Heart left ventricle (tissue), 16 donors: Measurements from ENCODE around the gene MPHOSPH10. TPM values are rescaled to one million over a fixed set of nuclear protein-coding genes. Genes with fewer than 3 reads are reported as not detected.
"Not testable (repeated sequence)": the region's sequence is repeated elsewhere in the genome, so short reads cannot be mapped to it uniquely, and the experiment has no call there.

ENCODE experiments used
- ATAC-seq, 4 donors: fragments of 200-7000 bp; cut with Tn5 transposase; one replicate each; pipeline ENCODE4 v1.9.1; 2020 to 2022; ENCODE audit warnings: moderate library complexity in 4 of 4, mild to moderate bottlenecking in 3 of 4, moderate number of reproducible peaks in 1 of 4
- DNase-seq, 5 donors: peaks; one replicate each; pipeline ENCODE4 v3.0.0-alpha.2; 2020
- H3K27ac ChIP-seq, 12 donors: fragments of 200-600 bp; sonication (generic) in 4 of 12; one replicate each; pipeline versions ENCODE4 v1.5.0 to v1.8.0; 2016 to 2022; ENCODE audit warnings: mild to moderate bottlenecking in 2 of 12
- H3K27me3 ChIP-seq, 9 donors: fragments of 200-600 bp; sonication (generic) in 2 of 9; one replicate each; pipeline versions ENCODE4 v1.5.1 to v1.8.0; 2016 to 2022; ENCODE audit warnings: mild to moderate bottlenecking in 3 of 9
- H3K36me3 ChIP-seq, 9 donors: fragments of 200-600 bp; sonication (generic) in 2 of 9; one replicate each; pipeline versions ENCODE4 v1.5.0 to v1.8.0; 2018 to 2022; ENCODE audit warnings: mild to moderate bottlenecking in 2 of 9
- H3K4me1 ChIP-seq, 12 donors: fragments of 200-600 bp; sonication (generic) in 4 of 12; one replicate each; pipeline versions ENCODE4 v1.5.0 to v1.8.0; 2016 to 2022; ENCODE audit warnings: mild to moderate bottlenecking in 3 of 12
- H3K4me3 ChIP-seq, 12 donors: fragments of 200-600 bp; sonication (generic) in 4 of 12; one replicate each; pipeline versions ENCODE4 v1.5.0 to v1.8.0; 2017 to 2022; ENCODE audit warnings: mild to moderate bottlenecking in 9 of 12, moderate library complexity in 4 of 12
- H3K9me3 ChIP-seq, 12 donors: fragments of 200-600 bp; sonication (generic) in 4 of 12; one replicate each; pipeline versions ENCODE4 v1.5.0 to v1.8.0; 2016 to 2022; ENCODE audit warnings: mild to moderate bottlenecking in 1 of 12
- POLR2A ChIP-seq, 2 donors: fragments of 450-650 bp; IDR thresholded peaks; one replicate each; pipeline ENCODE4 v1.6.1; 2017; ENCODE audit warnings: antibody characterized with exemption in 2 of 2, mild to moderate bottlenecking in 2 of 2, moderate library complexity in 2 of 2
- WGBS, 4 donors: extraction: QIAGEN DNeasy Blood & Tissue Kit in 2 of 4; methylation state at CpG; one replicate each; pipeline versions ENCODE4 v1.1.5 to v1.1.7; 2013 to 2018; 5-methylcytosine and 5-hydroxymethylcytosine counted together
- intact Hi-C, 10 donors: fragments of 100-400 bp; cut with DNase I; formaldehyde crosslinking; loops; one replicate each; pipeline versions ENCODE4 v1.11.1 to v1.14.2; 2022
- polyA plus RNA-seq, 2 donors: library from polyadenylated mRNA; stranded (reverse); fragments of 200-250 nt; gene quantifications; one replicate each; pipeline ENCODE4 v1.2.3, GENCODE V29; 2013
- total RNA-seq, 9 donors: library from RNA; depleted of rRNA in 2 of 9; stranded (reverse); fragments of >200 nt in 2 of 9; fragmentation: NEBNext Ultra II Directional in 3 of 9; extraction: Animal tissue kit (Norgen Biotek cat#: 25700) in 3 of 9; gene quantifications; one replicate each; pipeline versions ENCODE4 v1.1.0 to v1.2.4, GENCODE V29; 2016 to 2023
- TF ChIP-seq, protein P1 (sequence below), 12 donors: fragments of 200-600 bp; sonication (generic) in 4 of 12; IDR thresholded peaks; one replicate each; pipeline versions ENCODE4 v1.5.0 to v1.8.0; 2018 to 2022; ENCODE audit warnings: antibody characterized with exemption in 12 of 12, mild to moderate bottlenecking in 5 of 12
- donor health status: ischemic (EF 13 %, LVEDD 7.1; RV severe dilation, severe dysfunction).
- donor health status: healthy with polysubstance abuse.
- donor health status: DM: no; HTN: yes; CAD: no.
- donor health status: DM: no; HTN: no; CAD: no.
- donor health status: ischemic (EF 25% LVEDD 6.9; RV normal size, moderate dysfunction).
- donor health status: ischemic (EF 25% LVEDD 5.7; RV mildly dilated, moderate dysfunction).
- donor health status: healthy.
- donor health status: DM: yes; HTN: yes; CAD: no.
- donor health status: ischemic (EF 35%, LVEDD 5.7; RV mildly dilated, moderate dysfunction).
- donor health status: nonischemic (EF 11% LVEDD 7.7; RV severe dilation, severe dysfunction).
- donor health status: DM: yes; HTN: yes; CAD: no.
- donor health status: PGD.
- donor health status: ischemic (EF 29% LVEDD 5.4; RV normal size, mild dysfunction).
- donor health status: nonischemic (EF 23%, LVEDD 6.1; RV moderate dilation, normal function).

The MPHOSPH10 gene
- total and polyA plus RNA-seq, 11 donors, result 12.3 to 35.6 (median 23.4) TPM

DNA sequence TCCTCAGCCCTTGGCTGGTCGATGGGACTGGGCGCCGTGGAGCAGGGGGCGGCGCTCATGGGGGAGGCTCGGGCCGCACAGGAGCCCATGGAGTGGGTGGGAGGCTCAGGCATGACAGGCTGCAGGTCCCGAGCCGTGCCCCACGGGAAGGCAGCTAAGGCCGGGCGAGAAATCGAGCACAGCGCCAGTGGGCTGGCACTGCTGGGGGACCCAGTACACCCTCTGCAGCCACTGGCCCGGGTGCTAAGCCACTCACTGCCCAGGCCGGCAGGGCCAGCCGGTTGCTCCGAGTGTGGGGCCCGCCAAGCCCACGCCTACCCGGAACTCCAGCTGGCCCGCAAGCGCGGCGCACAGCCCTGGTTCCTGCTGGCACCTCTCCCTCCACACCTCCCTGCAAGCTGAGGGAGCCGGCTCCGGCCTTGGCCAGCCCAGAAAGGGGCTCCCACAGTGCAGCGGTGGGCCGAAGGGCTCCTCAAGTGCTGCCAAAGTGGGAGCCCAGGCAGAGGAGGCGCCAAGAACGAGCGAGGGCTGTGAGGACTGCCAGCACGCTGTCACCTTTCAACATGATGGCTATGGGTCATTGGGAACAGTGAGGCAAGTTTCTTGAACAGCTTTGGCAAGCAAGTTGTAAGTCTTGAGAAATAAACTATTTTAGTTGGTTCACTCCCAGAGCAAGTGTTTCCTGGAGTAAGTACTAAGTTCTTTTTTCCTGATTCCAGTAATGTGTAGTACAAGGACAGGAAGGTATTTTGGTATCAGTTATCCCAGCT is 37.8 kb upstream of the MPHOSPH10 start:
- 92 to 96% (median 95%) methylated on average over 21 to 33 of the region's 33 CpGs for WGBS, 4 donors
- ATAC-seq, DNase-seq, H3K4me1 ChIP-seq, H3K36me3 ChIP-seq, H3K27ac ChIP-seq, intact Hi-C loops, H3K9me3 ChIP-seq, H3K4me3 ChIP-seq: not testable (repeated sequence)
- peaks cover 0 to 11% (median 0%) of the 10 kb centered on the region in 9 donors for H3K27me3 ChIP-seq

DNA sequence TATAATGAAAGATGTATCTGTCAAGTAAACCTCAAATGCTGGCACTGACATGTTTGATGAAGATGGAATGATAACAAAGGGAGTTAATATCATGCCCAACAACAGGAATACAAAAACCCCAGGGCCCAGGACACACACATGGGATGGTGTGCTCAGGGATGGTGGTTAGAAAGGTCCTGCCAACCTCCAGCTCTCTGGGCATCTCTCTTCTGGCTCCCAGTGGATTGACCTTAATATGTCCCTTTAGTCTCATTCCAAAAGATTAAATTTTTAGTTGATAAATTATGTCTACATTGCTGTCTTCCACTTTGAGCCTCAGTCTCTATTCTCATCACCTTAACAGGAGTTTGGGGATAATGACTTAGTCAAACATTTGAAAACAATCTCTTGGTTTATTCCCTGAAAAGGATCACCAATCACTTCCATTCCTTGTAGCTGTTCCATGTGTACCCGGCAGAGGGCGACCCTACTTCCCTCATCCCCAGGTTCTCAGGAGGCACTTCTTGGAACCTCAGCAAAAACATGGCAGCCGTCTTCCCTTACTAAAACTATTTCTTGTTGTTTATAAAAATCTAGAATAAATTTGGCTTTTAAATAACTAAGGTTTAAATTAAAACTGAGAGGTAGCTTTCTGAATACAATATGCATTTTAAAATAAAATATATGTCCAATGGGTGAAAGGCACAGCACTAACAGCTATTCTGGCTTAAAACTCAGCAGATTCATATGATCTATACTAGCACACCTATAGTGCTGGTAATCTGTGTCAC is 30.1 kb upstream of the MPHOSPH10 start:
- intact Hi-C loops, result no loop called here
- Histone ChIP-seq H3K9me3 (no peaks in the 10 kb centered on the region), H3K27me3 (no peaks in the 10 kb centered on the region), H3K4me1 (no peaks in the 10 kb centered on the region), H3K4me3 (no peak overlapping the region), H3K27ac (no peak overlapping the region), H3K36me3 (no peaks in the 10 kb centered on the region)
- peak in 2 of 4 donors; percentile 52 to 63 for ATAC-seq
- TF ChIP-seq, protein P1, sequence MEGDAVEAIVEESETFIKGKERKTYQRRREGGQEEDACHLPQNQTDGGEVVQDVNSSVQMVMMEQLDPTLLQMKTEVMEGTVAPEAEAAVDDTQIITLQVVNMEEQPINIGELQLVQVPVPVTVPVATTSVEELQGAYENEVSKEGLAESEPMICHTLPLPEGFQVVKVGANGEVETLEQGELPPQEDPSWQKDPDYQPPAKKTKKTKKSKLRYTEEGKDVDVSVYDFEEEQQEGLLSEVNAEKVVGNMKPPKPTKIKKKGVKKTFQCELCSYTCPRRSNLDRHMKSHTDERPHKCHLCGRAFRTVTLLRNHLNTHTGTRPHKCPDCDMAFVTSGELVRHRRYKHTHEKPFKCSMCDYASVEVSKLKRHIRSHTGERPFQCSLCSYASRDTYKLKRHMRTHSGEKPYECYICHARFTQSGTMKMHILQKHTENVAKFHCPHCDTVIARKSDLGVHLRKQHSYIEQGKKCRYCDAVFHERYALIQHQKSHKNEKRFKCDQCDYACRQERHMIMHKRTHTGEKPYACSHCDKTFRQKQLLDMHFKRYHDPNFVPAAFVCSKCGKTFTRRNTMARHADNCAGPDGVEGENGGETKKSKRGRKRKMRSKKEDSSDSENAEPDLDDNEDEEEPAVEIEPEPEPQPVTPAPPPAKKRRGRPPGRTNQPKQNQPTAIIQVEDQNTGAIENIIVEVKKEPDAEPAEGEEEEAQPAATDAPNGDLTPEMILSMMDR (IDR thresholded peaks at IDR 0.05), result peak; percentile 48 to 80 (median 64)
- no peak for TF ChIP-seq POLR2A (IDR thresholded peaks at IDR 0.05)
- DNase-seq, result peak in 3 of 5 donors; percentile 22 to 38 (median 29)
- 4 to 14% (median 10%) methylated on average over 3 of the region's 3 CpGs for WGBS, 4 donors

DNA sequence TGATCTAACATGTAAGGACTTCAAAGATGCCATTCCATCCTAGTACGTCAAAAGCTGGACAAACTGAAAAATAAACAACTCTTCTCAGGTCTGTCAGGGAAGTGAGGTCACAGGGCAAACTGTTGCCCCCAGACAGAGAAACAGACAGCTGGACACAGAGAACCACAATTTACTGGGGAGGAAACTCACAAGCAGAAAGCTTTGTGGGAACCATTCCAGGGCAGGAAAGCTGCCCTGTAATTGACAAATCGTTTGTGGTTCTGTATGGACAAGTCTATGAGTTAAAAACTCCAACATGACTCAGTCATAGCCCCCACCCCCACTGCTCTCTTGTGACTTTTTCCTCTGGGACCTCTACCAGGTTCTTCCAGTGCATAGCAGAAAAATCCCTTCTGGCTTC is 28.8 kb upstream of the MPHOSPH10 start:
- ATAC-seq, result no peak
- TF ChIP-seq, protein P1 (IDR thresholded peaks at IDR 0.05), result no peak
- TF ChIP-seq POLR2A (IDR thresholded peaks at IDR 0.05), result no peak
- no peaks in the 10 kb centered on the region for H3K27me3 ChIP-seq
- no peak overlapping the region for H3K4me3 ChIP-seq
- H3K27ac ChIP-seq, result no peak overlapping the region
- no peaks in the 10 kb centered on the region for H3K36me3 ChIP-seq
- no peak for DNase-seq
- no peaks in the 10 kb centered on the region for H3K9me3 ChIP-seq
- WGBS, 4 donors, result 37 to 49% (median 46%) methylated on average over 2 of the region's 2 CpGs
- intact Hi-C loops, result no loop called here
- H3K4me1 ChIP-seq, result no peaks in the 10 kb centered on the region

DNA sequence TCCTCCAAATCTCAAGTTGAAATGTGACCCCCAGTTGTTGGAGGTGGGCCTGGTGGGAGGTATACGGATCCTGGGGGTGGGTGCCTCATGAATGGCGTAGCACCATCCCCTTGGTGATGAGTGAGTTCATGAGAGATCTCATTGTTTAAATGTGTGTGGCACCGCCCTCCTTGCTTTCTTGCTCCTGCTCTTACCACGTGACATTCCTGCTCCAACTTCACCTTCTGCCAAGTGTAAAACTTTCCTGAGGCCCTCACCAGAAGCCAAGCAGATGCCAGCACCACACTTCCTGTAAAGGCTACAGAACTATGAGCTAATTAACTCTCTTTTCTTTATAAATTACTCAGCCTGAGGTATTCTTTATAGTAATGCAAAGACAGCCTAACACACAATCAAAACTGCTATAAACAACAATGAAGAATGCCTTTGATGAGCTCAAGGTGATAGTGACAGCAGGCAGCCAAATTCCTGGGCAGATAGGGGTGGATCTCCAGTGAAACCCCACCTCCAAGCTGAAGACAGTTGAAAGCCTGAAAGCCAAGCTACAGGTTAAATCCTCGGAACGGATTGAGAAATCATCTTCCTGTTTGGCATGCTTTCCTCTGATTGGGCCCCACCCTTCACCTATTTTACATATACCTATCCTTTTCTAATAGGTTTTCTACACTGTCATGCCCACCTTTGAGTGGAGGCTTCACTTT is 27.3 kb upstream of the MPHOSPH10 start:
- Histone ChIP-seq H3K4me1 (no peaks in the 10 kb centered on the region), H3K27me3 (no peaks in the 10 kb centered on the region), H3K9me3 (no peaks in the 10 kb centered on the region), H3K4me3 (no peak overlapping the region), H3K36me3 (peaks cover 0 to 12% (median 2%) of the 10 kb centered on the region in 9 donors), H3K27ac (no peak overlapping the region)
- 56 to 69% (median 64%) methylated on average over 6 of the region's 6 CpGs for WGBS, 4 donors
- ATAC-seq, result no peak
- intact Hi-C loops, result no loop called here
- no peak for DNase-seq
- TF ChIP-seq, protein P1 (IDR thresholded peaks at IDR 0.05), result no peak
- TF ChIP-seq POLR2A (IDR thresholded peaks at IDR 0.05), result no peak
